Uterus (tissue), 4 donors: ENCODE measurements around the gene GUCY1A1. TPM values are rescaled to one million over a fixed set of nuclear protein-coding genes. Genes with fewer than 3 reads are reported as not detected.

Source experiments
- DNase-seq, 2 donors: peaks; one replicate each; pipeline ENCODE4 v3.0.0-alpha.2; 2019 to 2020
- H3K27ac ChIP-seq, 2 donors: fragments of 200-600 bp; sonication (generic); 1 replicate in 1 of 2; 2 replicates in 1 of 2; pipeline ENCODE4 v1.5.1; 2016 to 2018
- H3K27me3 ChIP-seq, 2 donors: fragments of 200-600 bp; sonication (generic); one replicate each; pipeline ENCODE4 v1.5.1; 2018 to 2019; ENCODE audit warnings: control low read depth in 1 of 2
- H3K36me3 ChIP-seq, 2 donors: fragments of 200-600 bp; sonication (generic); one replicate each; pipeline ENCODE4 v1.5.1; 2019; ENCODE audit warnings: control low read depth in 1 of 2
- H3K4me1 ChIP-seq, 2 donors: fragments of 200-600 bp; sonication (generic); one replicate each; pipeline ENCODE4 v1.5.1; 2018 to 2019; ENCODE audit warnings: control low read depth in 1 of 2
- H3K4me3 ChIP-seq, 2 donors: fragments of 200-600 bp; sonication (generic); 1 replicate in 1 of 2; 2 replicates in 1 of 2; pipeline ENCODE4 v1.5.1; 2018 to 2019; ENCODE audit warnings: mild to moderate bottlenecking in 1 of 2
- H3K9me3 ChIP-seq, 2 donors: fragments of 200-600 bp; sonication (generic); one replicate each; pipeline ENCODE4 v1.5.1; 2019; ENCODE audit warnings: control low read depth in 1 of 2
- CTCF ChIP-seq, 4 experiments: fragments of 200-600 bp in 2 of 4; fragments of 450-650 bp in 2 of 4; sonication (generic) in 2 of 4; IDR thresholded peaks; one replicate each; pipeline ENCODE4 v1.5.1; 2016 to 2019; ENCODE audit warnings: antibody characterized with exemption in 4 of 4, mild to moderate bottlenecking in 2 of 4, moderate library complexity in 1 of 4
- POLR2A ChIP-seq, 2 donors: fragments of 450-650 bp; IDR thresholded peaks; one replicate each; pipeline ENCODE4 v1.6.1; 2016; ENCODE audit warnings: antibody characterized with exemption in 2 of 2, mild to moderate bottlenecking in 1 of 2, moderate library complexity in 1 of 2
- intact Hi-C: fragments of 100-400 bp; cut with DNase I; formaldehyde crosslinking; loops from one replicate; pipeline ENCODE4 v1.15.1; 2023; ENCODE audit warnings: low total_unique reads
- total RNA-seq, 4 donors: library from RNA; depleted of rRNA in 3 of 4; stranded (reverse); fragments of >200 nt in 3 of 4; gene quantifications; one replicate each; pipeline versions ENCODE4 v1.1.0 to v1.2.4, GENCODE V29; 2014 to 2023
- donor health status: DM: yes; HTN: yes; CAD: no.

GUCY1A1 gene
- total RNA-seq, 4 donors from 2014 or later, result 23.8 to 160 (median 42.8) TPM

- intact Hi-C loops, result no loop called here
- no peak overlapping the region for H3K4me3 ChIP-seq
- H3K27ac ChIP-seq, result no peak overlapping the region
- H3K4me1 ChIP-seq, result no peaks in the 10 kb centered on the region
- TF ChIP-seq CTCF (IDR thresholded peaks at IDR 0.05) (no peak), POLR2A (IDR thresholded peaks at IDR 0.05) (no peak)
- H3K9me3 ChIP-seq, result no peaks in the 10 kb centered on the region
- no peak for DNase-seq
- H3K36me3 ChIP-seq, result no peaks in the 10 kb centered on the region
- no peaks in the 10 kb centered on the region for H3K27me3 ChIP-seq
These were observed 68.3 kb downstream of the GUCY1A1 start for GRCh38 chr4:155734951-155735350.

GRCh38 chr4:155735496-155735895 lies 68.8 kb downstream of the GUCY1A1 start:
- no peak for TF ChIP-seq POLR2A (IDR thresholded peaks at IDR 0.05)
- no peak for TF ChIP-seq CTCF (IDR thresholded peaks at IDR 0.05)
- no peaks in the 10 kb centered on the region for H3K36me3 ChIP-seq
- H3K27me3 ChIP-seq, result no peaks in the 10 kb centered on the region
- no peak for DNase-seq
- intact Hi-C loops, result no loop called here
- H3K4me3 ChIP-seq, result no peak overlapping the region
- H3K27ac ChIP-seq, result no peak overlapping the region
- H3K4me1 ChIP-seq, result no peaks in the 10 kb centered on the region
- H3K9me3 ChIP-seq, result no peaks in the 10 kb centered on the region

GRCh38 chr4:155738548-155738947 lies 71.9 kb downstream of the GUCY1A1 start:
- no peak for DNase-seq
- Histone ChIP-seq H3K36me3 (no peaks in the 10 kb centered on the region), H3K4me1 (no peaks in the 10 kb centered on the region), H3K9me3 (no peaks in the 10 kb centered on the region), H3K27ac (no peak overlapping the region), H3K4me3 (no peak overlapping the region), H3K27me3 (no peaks in the 10 kb centered on the region)
- no peak for TF ChIP-seq CTCF (IDR thresholded peaks at IDR 0.05)
- no peak for TF ChIP-seq POLR2A (IDR thresholded peaks at IDR 0.05)
- intact Hi-C loops, result no loop called here

GRCh38 chr4:155741546-155741945 lies 74.9 kb downstream of the GUCY1A1 start:
- no peaks in the 10 kb centered on the region for H3K36me3 ChIP-seq
- H3K9me3 ChIP-seq, result no peaks in the 10 kb centered on the region
- intact Hi-C loops, result no loop called here
- H3K4me3 ChIP-seq, result no peak overlapping the region
- H3K27ac ChIP-seq, result no peak overlapping the region
- H3K4me1 ChIP-seq, result no peaks in the 10 kb centered on the region
- no peak for DNase-seq
- H3K27me3 ChIP-seq, result no peaks in the 10 kb centered on the region
- TF ChIP-seq POLR2A (IDR thresholded peaks at IDR 0.05) (no peak), CTCF (IDR thresholded peaks at IDR 0.05) (no peak)

- no peak for TF ChIP-seq POLR2A (IDR thresholded peaks at IDR 0.05)
- TF ChIP-seq CTCF (IDR thresholded peaks at IDR 0.05), result no peak
- Histone ChIP-seq H3K4me3 (no peak overlapping the region), H3K9me3 (no peaks in the 10 kb centered on the region), H3K36me3 (no peaks in the 10 kb centered on the region), H3K27ac (no peak overlapping the region), H3K27me3 (no peaks in the 10 kb centered on the region), H3K4me1 (no peaks in the 10 kb centered on the region)
- intact Hi-C loops, result no loop called here
- DNase-seq, result no peak
These were observed 75.8 kb downstream of the GUCY1A1 start for GRCh38 chr4:155742310-155743015.
